Hippocampal formation (tissue), 2 donors: Measurements from ENCODE around the gene RPS15.

ENCODE experiments used
- DNase-seq, 2 donors: peaks; one replicate each; lab custom pipeline; 2025; lab: John Stamatoyannopoulos, UW

Gene RPS15

GRCh38 chr19:1438035-1438932 is at the start of gene RPS15:
TSS of gene RPS15 (plus strand) at chr19:1438396. CDS start at chr19:1438426, 30 bp downstream.
- DNase-seq = peak; percentile 89

GRCh38 chr19:1388637-1389026 is 49.6 kb upstream of the RPS15 start:
- DNase-seq = no peak

GRCh38 chr19:1389033-1389940 is 48.9 kb upstream of the RPS15 start:
- DNase-seq = peak; percentile 79 to 83

- DNase-seq = no peak
Measured at GRCh38 chr19:1390890-1391423, 47.2 kb upstream of the RPS15 start.

GRCh38 chr19:1392407-1392806 is 45.8 kb upstream of the RPS15 start:
- no peak for DNase-seq

- DNase-seq = no peak
Measured at GRCh38 chr19:1392939-1393530, 45.2 kb upstream of the RPS15 start.

GRCh38 chr19:1393841-1394240 is 44.4 kb upstream of the RPS15 start:
- DNase-seq = no peak

GRCh38 chr19:1394252-1395193 is 43.7 kb upstream of the RPS15 start:
- DNase-seq = peak in 1 of 2 donors; percentile 56

GRCh38 chr19:1395194-1396018 is 42.8 kb upstream of the RPS15 start:
- no peak for DNase-seq

- no peak for DNase-seq
Measured at GRCh38 chr19:1396019-1396767, 42.0 kb upstream of the RPS15 start.

GRCh38 chr19:1396768-1397679 is 41.2 kb upstream of the RPS15 start:
- DNase-seq = no peak

- no peak for DNase-seq
Measured at GRCh38 chr19:1397838-1398237, 40.4 kb upstream of the RPS15 start.

- no peak for DNase-seq
Measured at GRCh38 chr19:1399079-1399478, 39.1 kb upstream of the RPS15 start.

GRCh38 chr19:1399745-1400144 is 38.5 kb upstream of the RPS15 start:
- no peak for DNase-seq

- DNase-seq = peak in 1 of 2 donors; percentile 29
Measured at GRCh38 chr19:1400281-1401137, 37.7 kb upstream of the RPS15 start.

GRCh38 chr19:1401138-1401888 is 36.9 kb upstream of the RPS15 start, which contains the start of gene GAMT:
TSS of gene GAMT (minus strand) at chr19:1401542. CDS start at chr19:1401476, 66 bp downstream.
- DNase-seq = peak in 1 of 2 donors; percentile 54
